EH (cell line): ENCODE measurements around the gene ALG12.

ENCODE experiments used
- DNase-seq: peaks from one replicate; pipeline ENCODE4 v3.0.0-alpha.2; 2015; ENCODE audit warnings: low read depth

Gene ALG12

GRCh38 chr22:49945042-49945794, 27.0 kb upstream of the ALG12 start:
- peak; percentile 55 for DNase-seq

- DNase-seq = no peak
Observed at GRCh38 chr22:49944399-49944891, 26.2 kb upstream of the ALG12 start.

GRCh38 chr22:49943771-49944398, 25.6 kb upstream of the ALG12 start:
- no peak for DNase-seq

GRCh38 chr22:49943405-49943765, 25.1 kb upstream of the ALG12 start:
- no peak for DNase-seq

GRCh38 chr22:49942565-49943404, 24.5 kb upstream of the ALG12 start:
- no peak for DNase-seq

- DNase-seq = no peak
Observed at GRCh38 chr22:49941507-49942316, 23.5 kb upstream of the ALG12 start.

- DNase-seq = no peak
Observed at GRCh38 chr22:49938565-49939136, 20.4 kb upstream of the ALG12 start.

GRCh38 chr22:49937758-49938564, 19.7 kb upstream of the ALG12 start:
- no peak for DNase-seq

- no peak for DNase-seq
Observed at GRCh38 chr22:49936973-49937757, 18.9 kb upstream of the ALG12 start.

GRCh38 chr22:49936018-49936972, 18.1 kb upstream of the ALG12 start:
- DNase-seq = peak; percentile 83

GRCh38 chr22:49935561-49935960, 17.3 kb upstream of the ALG12 start:
- peak; percentile 33 for DNase-seq

- peak; percentile 67 for DNase-seq
Observed at GRCh38 chr22:49934891-49935557, 16.8 kb upstream of the ALG12 start.

DNA sequence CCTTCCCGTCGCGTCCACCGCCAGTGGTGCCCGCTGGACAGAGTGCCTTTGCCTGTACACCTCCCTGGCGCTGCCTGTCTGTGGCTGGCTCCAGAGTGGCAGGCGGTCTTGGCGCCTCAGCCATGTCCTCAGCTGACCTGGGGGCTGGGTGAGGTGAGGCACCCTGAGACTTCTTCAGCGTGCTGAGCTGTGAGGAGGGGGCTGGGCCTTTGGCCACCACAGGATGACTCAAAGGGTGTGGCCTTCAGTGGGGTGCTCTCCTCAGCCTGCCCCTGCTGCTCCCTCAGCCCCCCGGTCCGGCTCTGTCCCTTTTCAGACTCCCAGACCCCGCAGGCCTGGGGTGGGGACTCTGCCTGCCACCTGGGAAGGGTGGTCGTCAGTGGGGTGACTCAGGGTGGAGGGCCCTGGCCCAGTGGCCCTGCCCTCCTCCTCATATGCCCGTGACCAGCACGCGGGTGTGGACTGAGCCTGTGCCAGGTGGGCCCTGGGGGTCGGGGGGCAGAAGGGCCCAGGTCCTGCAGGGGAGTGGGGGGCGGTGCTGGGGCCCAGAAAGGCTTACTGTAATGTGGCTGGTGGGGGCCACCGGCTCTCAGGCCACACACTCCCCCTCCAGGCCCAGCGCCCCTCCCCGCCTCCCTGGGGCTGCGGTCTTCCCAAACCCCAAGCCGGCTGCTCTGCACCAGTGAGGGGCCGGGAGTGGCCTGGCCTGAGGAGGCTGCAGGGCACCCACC, 16.1 kb upstream of the ALG12 start:
- DNase-seq = peak; percentile 55

- no peak for DNase-seq
Observed at GRCh38 chr22:49933236-49934159, 15.3 kb upstream of the ALG12 start.

DNA sequence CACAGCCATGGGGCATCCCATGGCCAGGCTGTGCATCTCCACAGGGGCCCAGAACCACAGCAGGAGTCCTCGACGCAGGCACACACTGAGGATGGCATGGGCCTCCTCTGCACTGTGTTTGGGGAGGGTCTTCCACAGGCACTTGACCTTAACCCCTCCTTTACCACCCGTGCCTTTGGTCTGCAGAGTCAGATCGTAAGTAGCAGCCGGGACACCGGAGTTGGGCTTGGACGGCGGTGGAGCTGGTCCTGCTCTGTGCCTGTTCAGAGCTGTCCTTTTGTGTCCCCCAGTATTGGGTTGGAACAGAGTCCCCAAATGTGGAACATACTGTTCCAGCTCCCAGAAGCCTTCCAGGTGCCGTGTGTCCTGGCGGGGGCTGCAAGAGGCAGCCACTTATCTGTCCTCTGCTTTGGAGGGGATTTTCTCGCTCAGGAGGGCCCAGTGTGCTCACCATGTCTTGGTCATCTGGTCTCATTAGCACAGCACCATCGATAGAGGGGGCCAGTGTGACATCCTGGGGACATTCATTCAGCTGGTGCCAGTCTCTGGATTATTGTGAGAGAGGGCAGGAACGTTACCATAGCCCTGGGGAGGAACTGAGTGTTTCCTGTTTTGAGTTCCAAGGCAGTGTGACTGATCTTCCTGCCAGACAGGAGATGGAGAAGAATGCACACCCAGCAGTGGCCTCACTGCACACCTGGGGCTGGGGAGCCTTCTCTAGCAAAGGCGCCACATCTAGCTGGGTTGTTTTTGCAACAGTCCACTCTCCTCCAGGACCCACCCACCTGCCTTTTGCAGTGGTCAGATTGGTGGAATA, 12.6 kb upstream of the ALG12 start:
- DNase-seq = peak; percentile 85
